GM12872 (cell line): ENCODE data around the gene NTN1.

Experiments
- TF ChIP-seq, protein P1 (sequence below): IDR thresholded peaks from 3 replicates; pipeline ENCODE4 v1.5.1; 2011; ENCODE audit warnings: low read depth, mild to moderate bottlenecking, low read length, moderate library complexity; ENCODE audit not compliant: insufficient read depth

NTN1 gene

DNA sequence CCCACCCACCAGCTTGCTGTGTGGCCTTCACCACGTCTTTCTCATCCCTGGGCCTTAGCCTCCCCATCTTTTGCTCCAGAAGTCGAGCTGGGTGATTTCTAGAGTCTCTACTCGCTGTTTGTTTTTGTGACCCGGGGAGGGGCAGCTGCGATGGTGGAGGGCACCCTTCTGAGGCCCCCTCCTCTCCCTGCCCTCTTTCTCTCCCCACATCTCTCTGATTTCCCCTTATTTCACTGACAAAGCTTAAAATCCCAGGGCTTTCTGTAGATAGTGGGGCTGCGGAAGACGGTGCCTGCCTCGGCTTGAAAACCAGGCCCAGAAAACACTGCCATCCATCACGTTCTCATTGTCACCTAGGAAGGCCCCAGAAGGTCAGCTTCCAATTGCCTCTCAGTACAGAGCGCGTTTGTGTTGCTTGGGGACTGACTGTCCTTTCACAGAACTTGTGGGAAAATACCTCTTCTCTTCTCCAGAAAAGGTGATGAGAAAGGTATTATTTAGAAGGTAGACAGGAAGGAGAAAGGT lies 95.1 kb downstream of the NTN1 start:
- TF ChIP-seq, protein P1, sequence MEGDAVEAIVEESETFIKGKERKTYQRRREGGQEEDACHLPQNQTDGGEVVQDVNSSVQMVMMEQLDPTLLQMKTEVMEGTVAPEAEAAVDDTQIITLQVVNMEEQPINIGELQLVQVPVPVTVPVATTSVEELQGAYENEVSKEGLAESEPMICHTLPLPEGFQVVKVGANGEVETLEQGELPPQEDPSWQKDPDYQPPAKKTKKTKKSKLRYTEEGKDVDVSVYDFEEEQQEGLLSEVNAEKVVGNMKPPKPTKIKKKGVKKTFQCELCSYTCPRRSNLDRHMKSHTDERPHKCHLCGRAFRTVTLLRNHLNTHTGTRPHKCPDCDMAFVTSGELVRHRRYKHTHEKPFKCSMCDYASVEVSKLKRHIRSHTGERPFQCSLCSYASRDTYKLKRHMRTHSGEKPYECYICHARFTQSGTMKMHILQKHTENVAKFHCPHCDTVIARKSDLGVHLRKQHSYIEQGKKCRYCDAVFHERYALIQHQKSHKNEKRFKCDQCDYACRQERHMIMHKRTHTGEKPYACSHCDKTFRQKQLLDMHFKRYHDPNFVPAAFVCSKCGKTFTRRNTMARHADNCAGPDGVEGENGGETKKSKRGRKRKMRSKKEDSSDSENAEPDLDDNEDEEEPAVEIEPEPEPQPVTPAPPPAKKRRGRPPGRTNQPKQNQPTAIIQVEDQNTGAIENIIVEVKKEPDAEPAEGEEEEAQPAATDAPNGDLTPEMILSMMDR: no peak

DNA sequence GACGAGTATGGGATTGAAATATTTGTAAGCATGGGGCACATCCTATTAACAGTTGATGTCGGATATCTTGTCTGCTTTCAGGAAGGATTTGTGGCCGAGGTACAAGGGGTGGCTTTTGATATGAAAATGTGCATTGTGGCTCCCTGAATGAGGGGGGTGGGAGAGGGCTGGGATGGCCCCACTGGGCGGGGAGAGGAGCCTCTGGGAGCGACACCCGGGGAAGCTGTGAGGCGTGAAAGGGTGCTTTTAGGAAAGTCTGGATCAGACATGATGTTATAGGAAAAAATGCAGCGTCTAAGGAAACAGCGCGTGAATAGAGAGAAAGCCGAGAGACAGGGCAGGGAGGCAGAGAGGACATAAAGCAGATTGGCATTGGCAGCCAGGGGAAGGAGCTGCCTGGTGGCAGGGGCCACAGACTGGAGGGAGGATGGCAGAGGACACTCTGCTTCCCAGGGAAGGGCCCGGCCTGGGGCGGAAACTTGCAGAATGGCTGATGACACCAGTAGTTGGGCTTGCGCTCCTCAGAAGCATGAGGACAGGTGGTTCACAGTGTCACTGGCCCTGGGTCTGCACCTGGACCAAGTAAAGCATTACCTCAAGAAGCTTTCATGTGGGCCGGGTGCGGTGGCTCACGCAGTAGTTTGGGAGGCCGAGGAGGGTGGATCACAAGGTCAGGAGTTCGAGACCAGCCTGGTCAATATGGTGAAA lies 95.7 kb downstream of the NTN1 start:
- TF ChIP-seq, protein P1: no peak

DNA sequence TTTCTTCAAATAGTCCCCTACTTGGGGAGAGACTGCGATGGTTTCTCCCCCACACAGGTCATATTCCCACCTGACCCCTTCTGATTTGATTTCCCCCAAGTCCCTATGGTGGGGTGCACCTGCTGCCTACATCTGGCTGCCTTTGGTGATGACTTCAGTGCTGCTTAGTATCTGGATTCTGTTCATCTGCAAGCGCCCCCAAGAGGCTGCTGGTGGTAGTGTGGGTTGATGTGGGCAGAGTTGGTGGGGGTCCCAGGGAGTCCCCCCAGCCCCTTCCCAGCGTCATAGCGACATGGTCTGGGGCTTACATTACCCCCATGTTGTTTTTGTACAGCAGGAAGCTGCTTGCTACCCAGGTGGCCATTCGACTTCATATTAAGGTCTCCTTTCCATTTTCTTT lies 99.2 kb downstream of the NTN1 start:
- TF ChIP-seq, protein P1: peak; percentile 52; the same call in 2 of the 3 replicates

DNA sequence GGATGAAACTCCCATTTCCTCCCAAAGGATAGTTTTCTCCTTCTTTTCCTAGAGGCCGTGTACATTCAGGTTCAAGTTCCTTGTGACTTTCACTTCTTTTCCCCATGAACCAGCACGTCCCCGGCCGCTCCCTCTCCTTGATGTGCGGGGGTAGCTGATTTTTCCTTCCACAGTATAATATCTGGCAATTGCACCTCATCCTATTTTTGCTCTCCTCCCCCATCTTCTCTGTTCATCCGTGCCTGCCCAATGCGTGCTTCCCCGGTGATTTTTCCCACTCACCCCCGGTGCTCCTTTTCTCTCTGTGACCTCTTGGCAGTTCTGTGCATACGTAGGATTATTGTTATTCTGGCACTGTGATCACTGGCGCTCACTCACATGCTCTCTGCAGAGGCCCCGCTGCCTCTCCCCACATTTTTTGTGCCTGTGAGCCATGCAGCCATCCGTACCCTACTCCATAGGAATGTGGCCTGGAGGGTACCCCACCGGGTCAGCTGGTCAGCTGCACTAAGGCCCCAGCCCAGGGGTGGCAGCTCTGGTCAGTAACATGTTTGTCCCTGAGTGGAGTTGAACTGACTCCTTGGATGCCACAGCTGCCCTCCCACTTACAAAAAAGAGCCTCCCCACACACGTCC lies 100.0 kb downstream of the NTN1 start:
- TF ChIP-seq, protein P1: no peak

DNA sequence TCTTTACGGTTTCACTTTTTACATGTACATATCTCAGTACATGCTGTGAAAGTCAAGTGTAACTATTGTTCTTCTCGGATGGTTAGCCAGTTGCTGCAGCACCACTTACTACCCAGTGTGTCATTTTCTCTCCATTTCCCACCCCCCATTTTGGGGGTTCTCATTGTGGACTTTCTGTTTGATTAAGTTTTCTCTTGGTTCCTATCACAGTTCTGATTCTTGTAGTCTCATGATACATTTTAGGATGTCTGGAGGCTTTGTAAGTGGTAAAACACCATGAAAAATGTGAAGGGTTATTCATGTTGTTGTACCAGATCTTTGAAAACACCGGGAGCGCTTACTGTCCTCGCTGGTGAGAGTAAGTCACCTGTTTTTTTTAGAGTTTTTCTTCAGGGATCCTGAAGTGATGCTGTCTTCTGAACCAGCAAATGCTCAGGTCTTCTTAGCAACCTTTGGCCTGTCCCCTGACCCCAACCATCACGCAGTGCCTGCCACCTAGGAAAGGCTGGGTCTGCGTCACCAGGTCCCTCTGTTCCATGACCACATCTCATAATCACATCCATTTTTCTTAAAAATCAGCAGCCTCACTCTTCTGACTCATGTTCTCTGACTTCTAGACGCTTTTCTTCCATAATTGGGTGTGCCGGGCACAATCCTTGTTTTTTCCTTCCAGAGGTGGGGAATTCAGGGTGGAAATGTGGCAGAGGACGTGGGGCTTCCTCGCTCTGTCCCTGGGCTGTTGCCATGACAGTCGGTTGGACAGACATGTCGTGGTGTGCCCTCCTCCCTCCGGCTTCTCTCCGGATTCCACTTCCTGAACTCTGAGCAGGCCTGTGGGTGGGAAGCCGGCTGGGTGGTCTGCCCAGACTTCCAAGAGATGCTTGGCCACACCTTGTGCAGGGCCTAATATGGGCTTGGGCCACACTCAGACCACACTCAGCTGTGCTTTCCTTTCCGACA lies 102.6 kb downstream of the NTN1 start:
- TF ChIP-seq, protein P1: no peak

DNA sequence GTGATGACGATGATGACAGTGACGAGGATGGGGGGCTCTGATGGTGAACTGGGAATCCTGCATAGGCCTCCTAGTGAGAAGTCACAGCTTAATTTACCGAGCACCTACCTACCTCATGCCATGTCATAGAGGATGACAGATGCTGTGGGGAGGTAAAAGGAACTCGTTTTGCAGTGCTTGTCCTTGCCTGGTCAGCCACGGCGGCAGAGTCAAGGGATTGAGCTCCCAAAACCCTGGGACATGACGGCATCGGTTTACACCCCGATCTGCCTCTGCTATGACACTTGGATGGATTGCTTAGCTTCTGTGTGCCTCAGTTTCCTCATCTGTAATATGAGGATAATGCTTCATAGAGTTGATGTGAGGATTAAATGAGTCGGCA lies 103.2 kb downstream of the NTN1 start:
- TF ChIP-seq, protein P1: no peak

DNA sequence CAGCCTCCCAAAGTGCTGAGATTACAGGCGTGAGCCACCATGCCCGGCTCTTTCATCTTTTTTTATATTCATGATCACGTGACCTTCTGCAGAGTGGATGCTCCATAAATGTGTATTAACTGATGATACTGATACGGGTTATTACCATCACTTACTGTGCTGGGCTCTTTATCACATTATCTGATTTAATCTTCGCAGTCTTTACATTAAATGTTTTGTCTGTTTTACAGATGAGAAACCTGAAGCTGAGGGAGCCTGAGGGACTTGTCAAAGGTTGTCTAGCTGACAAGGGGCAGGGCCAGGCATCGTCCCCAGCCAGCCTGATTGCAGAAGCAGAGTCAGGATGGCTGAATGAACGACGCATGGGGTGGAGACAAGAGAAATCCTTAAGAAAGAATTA lies 104.4 kb downstream of the NTN1 start:
- TF ChIP-seq, protein P1: no peak
